GM23338 (cell line): ENCODE data around the gene CDKAL1.

ENCODE experiments used
- CREB1 ChIP-seq: fragments of 250-450 bp; sonication (Bioruptor Pico); IDR thresholded peaks from 2 replicates; pipeline ENCODE4 v1.5.0; 2020; ENCODE audit warnings: low read depth, mild to moderate bottlenecking, moderate library complexity
- EZH2 ChIP-seq: fragments of 200-600 bp; sonication (generic); IDR thresholded peaks from one replicate; pipeline ENCODE4 v1.8.0; 2017; ENCODE audit warnings: antibody characterized with exemption, mild to moderate bottlenecking, low read depth; ENCODE audit not compliant: unreplicated experiment
- EZH2phosphoT487 ChIP-seq: fragments of 200-600 bp; sonication (generic); IDR thresholded peaks from one replicate; pipeline ENCODE4 v1.8.1; 2018; ENCODE audit warnings: antibody characterized with exemption; ENCODE audit not compliant: unreplicated experiment
- JUNB ChIP-seq: IDR thresholded peaks from one replicate; pipeline ENCODE4 v1.6.1; 2016; ENCODE audit warnings: antibody characterized with exemption; ENCODE audit not compliant: unreplicated experiment
- NANOG ChIP-seq: IDR thresholded peaks from 2 replicates; pipeline ENCODE4 v1.6.1; 2016; ENCODE audit warnings: antibody characterized with exemption, borderline replicate concordance
- POLR2AphosphoS5 ChIP-seq: IDR thresholded peaks from 2 replicates; pipeline ENCODE4 v1.6.1; 2016; ENCODE audit warnings: antibody characterized with exemption, low read depth
- STAT1 ChIP-seq: IDR thresholded peaks from one replicate; pipeline ENCODE4 v1.6.1; 2016; ENCODE audit warnings: antibody characterized with exemption; ENCODE audit not compliant: unreplicated experiment
- ZNF114 ChIP-seq: fragments of 250-450 bp; sonication (Bioruptor Pico); IDR thresholded peaks from 2 replicates; pipeline ENCODE4 v1.5.0; 2020; ENCODE audit warnings: mild to moderate bottlenecking, moderate library complexity
- ZNF331 ChIP-seq: fragments of 250-450 bp; sonication (Bioruptor Pico); IDR thresholded peaks from 2 replicates; pipeline ENCODE4 v1.5.0; 2020; ENCODE audit warnings: low read depth, mild to moderate bottlenecking, moderate library complexity
- TF ChIP-seq, protein P1 (sequence below), 2 experiments: fragments of 200-600 bp in 1 of 2; sonication (generic) in 1 of 2; conservative IDR thresholded peaks; 2 replicates each; pipeline versions ENCODE4 v1.5.1 to v1.6.1; 2016 to 2017; ENCODE audit warnings: antibody characterized with exemption in 2 of 2, low read depth in 2 of 2, mild to moderate bottlenecking in 2 of 2, moderate library complexity in 1 of 2
- TF ChIP-seq, protein P2 (sequence below): IDR thresholded peaks from one replicate; pipeline ENCODE4 v1.6.1; 2018; ENCODE audit warnings: antibody characterized with exemption; ENCODE audit not compliant: unreplicated experiment
- TF ChIP-seq, protein P3 (sequence below): IDR thresholded peaks from 2 replicates; pipeline ENCODE4 v1.6.1; 2016; ENCODE audit warnings: antibody characterized with exemption

GRCh38 chr6:20644667-20645370 lies 110.6 kb downstream of the CDKAL1 start:
- TF ChIP-seq POLR2AphosphoS5 (no peak), CREB1 (CRISPR knock-in tag) (no peak), EZH2 (no peak), ZNF331 (CRISPR knock-in tag) (no peak), ZNF114 (no peak), JUNB (no peak), NANOG (no peak), EZH2phosphoT487 (no peak), STAT1 (no peak)
- TF ChIP-seq, protein P1, sequence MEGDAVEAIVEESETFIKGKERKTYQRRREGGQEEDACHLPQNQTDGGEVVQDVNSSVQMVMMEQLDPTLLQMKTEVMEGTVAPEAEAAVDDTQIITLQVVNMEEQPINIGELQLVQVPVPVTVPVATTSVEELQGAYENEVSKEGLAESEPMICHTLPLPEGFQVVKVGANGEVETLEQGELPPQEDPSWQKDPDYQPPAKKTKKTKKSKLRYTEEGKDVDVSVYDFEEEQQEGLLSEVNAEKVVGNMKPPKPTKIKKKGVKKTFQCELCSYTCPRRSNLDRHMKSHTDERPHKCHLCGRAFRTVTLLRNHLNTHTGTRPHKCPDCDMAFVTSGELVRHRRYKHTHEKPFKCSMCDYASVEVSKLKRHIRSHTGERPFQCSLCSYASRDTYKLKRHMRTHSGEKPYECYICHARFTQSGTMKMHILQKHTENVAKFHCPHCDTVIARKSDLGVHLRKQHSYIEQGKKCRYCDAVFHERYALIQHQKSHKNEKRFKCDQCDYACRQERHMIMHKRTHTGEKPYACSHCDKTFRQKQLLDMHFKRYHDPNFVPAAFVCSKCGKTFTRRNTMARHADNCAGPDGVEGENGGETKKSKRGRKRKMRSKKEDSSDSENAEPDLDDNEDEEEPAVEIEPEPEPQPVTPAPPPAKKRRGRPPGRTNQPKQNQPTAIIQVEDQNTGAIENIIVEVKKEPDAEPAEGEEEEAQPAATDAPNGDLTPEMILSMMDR (conservative IDR thresholded peaks at IDR 0.05; ENCODE audit: low read depth in 2 of 2), result no peak
- TF ChIP-seq, protein P2, sequence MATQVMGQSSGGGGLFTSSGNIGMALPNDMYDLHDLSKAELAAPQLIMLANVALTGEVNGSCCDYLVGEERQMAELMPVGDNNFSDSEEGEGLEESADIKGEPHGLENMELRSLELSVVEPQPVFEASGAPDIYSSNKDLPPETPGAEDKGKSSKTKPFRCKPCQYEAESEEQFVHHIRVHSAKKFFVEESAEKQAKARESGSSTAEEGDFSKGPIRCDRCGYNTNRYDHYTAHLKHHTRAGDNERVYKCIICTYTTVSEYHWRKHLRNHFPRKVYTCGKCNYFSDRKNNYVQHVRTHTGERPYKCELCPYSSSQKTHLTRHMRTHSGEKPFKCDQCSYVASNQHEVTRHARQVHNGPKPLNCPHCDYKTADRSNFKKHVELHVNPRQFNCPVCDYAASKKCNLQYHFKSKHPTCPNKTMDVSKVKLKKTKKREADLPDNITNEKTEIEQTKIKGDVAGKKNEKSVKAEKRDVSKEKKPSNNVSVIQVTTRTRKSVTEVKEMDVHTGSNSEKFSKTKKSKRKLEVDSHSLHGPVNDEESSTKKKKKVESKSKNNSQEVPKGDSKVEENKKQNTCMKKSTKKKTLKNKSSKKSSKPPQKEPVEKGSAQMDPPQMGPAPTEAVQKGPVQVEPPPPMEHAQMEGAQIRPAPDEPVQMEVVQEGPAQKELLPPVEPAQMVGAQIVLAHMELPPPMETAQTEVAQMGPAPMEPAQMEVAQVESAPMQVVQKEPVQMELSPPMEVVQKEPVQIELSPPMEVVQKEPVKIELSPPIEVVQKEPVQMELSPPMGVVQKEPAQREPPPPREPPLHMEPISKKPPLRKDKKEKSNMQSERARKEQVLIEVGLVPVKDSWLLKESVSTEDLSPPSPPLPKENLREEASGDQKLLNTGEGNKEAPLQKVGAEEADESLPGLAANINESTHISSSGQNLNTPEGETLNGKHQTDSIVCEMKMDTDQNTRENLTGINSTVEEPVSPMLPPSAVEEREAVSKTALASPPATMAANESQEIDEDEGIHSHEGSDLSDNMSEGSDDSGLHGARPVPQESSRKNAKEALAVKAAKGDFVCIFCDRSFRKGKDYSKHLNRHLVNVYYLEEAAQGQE, result no peak
- TF ChIP-seq, protein P3, sequence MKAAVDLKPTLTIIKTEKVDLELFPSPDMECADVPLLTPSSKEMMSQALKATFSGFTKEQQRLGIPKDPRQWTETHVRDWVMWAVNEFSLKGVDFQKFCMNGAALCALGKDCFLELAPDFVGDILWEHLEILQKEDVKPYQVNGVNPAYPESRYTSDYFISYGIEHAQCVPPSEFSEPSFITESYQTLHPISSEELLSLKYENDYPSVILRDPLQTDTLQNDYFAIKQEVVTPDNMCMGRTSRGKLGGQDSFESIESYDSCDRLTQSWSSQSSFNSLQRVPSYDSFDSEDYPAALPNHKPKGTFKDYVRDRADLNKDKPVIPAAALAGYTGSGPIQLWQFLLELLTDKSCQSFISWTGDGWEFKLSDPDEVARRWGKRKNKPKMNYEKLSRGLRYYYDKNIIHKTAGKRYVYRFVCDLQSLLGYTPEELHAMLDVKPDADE, result no peak
